CD4-positive, alpha-beta T cell treated with Interleukin-15 for 4 hours (primary cell): ENCODE results near the gene TBCD.
"Not testable (repeated sequence)": the region's sequence is repeated elsewhere in the genome, so short reads cannot be mapped to it uniquely, and the experiment has no call there.

Experiments used
- DNase-seq: peaks from one replicate; pipeline ENCODE4 v3.0.0-alpha.2; 2020; ENCODE audit warnings: low spot score

Gene TBCD

DNA sequence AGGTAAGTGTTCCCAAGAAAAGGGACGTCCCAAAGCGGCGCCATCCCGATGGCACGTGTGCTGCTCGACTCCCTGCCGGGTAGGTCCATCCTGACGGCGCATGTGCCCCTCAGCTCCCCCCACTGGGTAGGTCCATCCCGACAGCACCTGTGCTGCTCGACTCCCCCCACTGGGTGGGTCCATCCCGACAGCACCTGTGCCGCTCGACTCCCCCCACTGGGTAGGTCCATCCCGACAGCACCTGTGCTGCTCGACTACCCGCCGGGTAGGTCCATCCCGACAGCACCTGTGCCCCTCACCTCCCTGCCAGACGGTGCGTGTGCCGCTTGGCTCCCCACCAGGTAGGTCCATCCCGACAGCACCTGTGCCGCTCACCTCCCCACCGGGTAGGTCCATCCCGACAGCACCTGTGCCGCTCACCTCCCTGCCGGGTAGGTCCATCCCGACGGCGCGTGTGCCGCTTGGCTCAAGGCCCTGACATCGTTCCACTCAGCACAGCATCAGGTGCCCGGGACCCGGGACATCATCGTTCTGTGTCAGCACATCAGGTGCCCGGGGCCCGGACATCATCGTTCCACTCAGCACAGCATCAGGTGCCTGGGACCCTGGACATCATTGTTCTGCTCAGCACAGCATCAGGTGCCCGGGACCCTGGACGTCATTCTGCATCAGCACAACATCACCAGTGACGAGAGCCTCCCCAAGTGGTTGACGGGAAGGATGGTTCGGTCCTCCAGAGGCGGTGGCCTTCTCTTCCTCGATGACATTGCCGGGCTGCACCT is 22.2 kb upstream of the TBCD start:
- DNase-seq = no peak

DNA sequence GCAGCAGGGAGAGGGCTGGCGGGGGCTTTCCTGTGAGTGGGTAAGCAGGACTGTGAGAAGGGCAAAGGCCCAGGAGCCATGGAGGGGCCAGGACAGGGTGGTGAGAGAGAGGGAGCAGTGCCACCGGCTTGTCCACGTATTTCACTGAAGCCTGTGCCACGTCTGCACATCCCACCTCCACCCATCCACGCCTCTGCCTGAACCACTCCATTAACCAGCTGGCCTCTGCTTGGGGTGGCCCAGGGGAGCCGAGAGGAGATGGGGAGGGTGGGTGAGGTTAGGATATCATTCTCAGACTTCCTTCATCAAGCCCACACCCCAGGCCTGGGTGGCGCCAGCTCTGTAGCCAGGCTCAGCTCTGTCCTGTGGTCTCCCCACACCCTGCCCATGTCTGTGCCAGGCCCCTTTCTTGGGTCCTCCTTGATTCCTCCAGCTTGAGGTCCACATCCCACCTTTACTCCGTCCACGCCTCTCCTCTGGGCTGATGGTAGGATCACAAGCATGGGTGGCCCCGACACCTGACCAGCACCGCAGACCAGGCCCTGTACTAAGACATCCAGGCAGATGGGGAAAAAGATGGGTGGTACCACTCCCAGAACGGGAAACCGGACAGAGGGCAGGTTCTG is 19.6 kb upstream of the TBCD start:
- no peak for DNase-seq

DNA sequence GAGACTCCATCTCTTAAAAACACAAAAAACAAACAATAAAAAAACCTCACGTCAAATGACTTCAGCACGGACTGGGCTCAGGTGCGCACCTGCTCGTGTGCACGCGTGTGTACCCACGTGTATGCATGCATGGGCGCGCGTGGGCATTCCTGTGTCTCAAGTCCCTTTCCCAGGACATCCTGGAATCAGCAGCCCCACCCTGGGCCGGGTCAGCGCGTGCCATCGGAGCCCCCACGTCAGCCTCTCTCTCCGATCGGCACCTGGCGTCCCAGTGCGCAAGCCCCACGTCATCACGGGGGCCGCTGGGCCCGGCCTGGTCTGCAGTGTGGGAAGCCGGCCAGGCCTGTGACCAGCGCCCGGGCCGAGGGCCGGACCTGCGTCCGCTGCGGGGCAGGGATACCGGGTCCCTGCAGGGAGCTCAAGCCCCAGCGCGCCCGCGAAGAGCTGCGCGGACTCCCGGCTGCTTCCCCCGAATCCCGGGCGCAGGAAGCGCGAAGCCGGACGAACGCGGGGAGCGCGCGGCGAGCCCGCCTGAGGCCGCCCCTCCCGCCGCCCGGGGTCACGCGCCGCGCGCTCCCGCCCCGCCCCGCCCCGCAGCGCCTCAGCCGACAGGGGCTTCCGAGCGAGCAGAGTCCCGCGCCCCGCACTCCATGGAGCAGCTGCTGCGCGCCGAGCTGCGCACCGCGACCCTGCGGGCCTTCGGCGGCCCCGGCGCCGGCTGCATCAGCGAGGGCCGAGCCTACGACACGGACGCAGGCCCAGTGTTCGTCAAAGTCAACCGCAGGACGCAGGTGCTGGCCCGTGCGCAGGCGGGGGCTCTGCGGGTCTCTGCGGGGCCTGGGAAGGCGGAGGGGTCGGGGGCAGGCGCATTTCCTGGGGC is 16.6 kb upstream of the TBCD start, which contains the start of gene FN3K:
FN3K (plus strand) TSS at position 629 of the 880 bp plus-strand sequence; CDS start at position 651, 22 bp downstream.
- DNase-seq = peak; percentile 8

DNA sequence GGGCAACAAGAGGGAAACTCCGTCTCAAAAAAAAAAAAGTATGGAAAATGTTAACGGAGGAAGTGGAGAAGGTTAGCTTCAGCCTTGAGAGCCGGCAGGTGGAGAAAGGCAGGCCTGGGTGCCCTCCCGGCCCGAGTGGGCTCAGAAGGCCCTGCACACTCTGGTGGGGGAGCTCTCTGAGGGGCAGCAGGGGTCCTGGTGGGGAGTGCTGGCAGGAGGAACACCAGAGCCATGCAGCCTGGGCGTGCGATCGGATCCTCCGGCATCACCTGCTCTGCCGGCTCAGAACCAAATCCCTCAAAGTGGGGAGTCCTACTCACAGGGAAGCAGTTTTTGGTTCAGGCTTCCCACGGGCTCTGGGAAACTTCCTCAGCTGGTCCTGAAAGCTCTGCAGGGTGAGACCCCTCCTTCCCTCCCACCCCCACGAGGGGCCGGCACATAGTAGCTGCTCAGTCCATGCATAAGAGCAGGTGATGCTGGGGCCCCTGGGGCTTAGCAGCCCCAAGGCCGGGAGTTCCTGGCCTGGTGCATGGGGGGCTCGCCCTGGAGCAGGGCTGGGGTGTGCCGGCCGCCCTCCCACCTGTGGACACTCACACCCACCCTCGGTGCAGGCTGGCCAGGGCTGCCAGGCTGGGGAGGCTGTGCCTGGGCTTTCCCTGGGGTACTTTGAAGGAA is 15.2 kb upstream of the TBCD start:
- no peak for DNase-seq

DNA sequence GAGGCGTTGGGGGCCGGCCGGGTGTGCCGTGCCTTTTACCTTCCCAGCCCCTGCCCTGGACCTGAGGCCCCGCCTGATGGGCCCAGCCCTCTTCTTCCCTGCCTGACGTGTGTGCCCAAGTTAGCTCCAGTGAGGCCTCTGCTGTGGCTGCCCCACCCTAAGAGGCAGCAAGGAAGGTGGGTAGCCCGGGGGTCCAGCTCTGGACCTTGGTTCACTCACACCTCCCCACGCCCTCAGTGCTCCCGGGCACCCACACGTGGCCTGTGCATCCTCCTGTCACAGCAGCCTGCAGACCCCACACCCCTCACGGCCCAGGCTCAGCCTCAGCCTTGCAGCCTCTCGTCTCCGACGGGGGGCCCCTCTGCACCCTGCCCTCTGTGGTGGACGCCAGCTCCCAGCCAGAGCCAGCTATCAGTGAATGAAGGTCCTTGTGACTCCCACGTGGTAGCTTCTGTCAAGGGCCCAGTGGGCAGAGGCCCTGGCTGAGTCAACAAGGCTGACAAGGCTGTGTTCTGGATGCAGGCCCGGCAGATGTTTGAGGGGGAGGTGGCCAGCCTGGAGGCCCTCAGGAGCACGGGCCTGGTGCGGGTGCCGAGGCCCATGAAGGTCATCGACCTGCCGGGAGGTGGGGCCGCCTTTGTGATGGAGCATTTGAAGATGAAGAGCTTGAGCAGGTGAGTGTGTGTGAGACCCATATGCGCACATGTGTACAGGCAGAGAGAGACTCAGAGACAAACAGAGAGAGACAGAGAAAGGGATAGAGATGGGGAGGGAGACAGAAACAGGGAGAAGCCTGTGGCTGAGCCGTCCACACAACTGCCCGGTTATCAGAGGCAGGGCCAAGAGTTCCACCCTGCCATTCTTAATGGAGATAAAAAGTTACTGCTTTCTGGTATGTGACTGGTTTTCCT is 13.6 kb upstream of the TBCD start:
- DNase-seq = no peak

DNA sequence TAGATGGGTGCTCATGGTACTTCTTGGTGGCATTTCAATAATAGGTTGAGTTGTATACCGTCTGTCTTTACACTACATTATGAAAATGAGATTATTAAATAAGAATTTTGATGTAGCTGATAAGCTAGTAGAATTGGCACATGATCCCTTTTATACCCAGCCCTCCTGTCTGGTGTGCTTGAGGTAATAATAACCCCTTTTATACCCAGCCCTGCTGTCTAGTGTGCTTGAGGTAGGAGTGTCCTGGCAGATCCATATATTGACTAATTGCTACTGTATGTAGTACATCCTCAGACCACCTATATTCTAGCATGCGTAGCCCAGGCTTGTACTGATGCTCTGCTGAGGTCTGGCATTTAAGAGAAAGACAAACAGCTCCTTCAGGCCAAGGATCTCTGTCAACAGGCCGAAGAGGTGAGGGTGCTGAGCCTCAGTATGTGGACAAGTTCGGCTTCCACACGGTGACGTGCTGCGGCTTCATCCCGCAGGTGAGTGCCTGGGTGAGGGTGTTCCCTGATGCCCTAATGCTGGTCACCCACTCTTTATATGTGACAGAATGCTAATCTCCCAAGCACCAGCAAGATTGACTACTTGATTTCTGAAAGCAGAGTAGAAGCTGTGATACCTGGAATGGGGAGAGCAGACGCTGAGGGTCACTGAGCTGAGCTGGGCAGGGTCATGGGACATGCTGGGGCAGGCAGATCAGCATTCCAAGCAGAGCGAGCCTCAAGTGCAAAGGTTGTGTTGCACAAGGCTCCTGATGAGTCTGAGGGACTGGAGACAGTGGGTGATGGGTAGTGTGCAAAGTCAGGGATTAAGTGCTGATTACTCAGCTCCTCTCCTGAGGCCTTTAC is 10.7 kb upstream of the TBCD start:
- DNase-seq = no peak

DNA sequence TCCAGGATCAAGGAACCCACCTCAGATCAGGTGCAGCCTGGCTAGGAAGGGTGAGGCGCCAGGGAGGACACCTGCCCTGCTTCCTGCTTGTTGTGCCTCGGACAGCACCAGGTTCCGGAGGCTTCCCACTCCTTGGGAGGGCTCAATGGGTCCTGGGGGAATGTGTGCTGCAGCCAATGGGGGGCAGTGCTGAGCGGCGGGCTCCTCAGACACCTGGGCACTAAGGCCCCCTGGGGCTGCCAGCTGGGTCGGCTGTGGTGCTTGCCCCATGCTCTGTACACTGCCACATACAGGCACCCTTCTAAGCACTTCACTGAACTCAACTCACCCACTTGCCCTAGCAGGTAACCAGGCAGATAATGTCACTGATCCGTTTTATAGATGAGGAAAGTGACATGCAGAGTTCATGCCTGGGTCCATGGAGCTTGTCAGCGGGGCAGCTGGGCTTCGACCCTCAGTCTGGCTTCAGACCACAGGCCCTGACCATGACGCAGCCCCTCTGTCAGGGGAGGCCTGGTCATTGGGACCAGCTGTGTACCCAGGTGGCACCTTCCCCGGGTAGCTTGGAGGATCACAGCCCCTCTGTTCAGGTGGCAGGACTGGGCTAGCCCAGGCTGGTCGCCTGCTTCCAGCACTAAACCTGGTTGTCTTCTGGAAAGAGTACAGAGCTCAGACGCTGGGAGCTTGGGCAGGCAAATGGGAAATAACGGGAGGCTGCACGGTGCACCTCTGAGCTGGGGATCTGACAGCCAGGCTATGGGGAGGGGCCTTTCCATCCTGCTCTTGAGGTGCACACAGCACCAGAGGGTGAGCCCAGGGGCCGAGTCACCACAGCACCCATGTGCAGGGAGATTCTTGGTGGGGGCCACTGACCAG is 8.3 kb upstream of the TBCD start:
- DNase-seq = no peak

DNA sequence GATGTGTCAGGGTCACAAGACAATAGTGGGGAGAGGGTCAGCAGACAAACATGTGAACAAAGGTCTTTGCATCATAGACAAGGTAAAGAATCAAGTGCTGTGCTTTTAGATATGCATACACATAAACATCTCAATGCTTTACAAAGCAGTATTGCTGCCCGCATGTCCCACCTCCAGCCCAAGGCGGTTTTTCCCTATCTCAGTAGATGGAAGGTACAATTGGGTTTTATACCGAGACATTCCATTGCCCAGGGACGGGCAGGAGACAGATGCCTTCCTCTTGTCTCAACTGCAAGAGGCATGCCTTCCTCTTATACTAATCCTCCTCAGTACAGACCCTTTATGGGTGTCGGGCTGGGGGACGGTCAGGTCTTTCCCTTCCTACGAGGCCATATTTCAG is 7.1 kb upstream of the TBCD start:
- not testable (repeated sequence) for DNase-seq

DNA sequence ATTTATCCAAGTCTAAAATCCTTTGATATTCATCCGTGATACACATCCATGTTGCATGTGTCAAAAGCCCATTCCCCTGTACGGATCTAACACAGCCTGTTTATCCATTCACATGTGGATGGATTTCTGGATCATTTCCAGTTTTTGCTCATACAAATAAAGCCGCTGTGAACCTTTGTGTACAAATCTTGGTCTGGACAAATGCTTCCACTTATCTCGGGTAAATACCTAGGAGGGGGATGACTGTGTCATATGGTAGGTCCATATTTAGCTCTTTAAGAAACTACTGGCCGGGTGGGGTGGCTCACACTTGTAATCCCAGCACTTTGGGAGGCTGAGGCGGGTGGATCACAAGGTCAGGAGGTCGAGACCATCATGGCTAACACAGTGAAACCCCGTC is 6.3 kb upstream of the TBCD start:
- DNase-seq = no peak

DNA sequence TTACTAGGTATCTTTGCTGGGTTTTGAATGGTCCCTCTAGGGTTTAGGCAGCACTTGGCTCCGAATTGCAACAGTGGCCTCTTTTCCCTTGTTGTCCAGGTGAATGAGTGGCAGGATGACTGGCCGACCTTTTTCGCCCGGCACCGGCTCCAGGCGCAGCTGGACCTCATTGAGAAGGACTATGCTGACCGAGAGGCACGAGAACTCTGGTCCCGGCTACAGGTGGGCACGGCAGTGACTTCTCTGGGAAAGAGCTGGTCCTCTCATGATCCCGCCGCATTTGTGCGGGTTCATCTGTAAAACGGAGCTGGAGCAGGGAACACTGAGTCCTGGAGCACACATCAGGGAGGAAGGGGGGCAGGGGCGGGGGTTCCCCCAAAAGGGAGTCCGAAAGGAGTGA is 3.1 kb upstream of the TBCD start:
- DNase-seq = no peak

DNA sequence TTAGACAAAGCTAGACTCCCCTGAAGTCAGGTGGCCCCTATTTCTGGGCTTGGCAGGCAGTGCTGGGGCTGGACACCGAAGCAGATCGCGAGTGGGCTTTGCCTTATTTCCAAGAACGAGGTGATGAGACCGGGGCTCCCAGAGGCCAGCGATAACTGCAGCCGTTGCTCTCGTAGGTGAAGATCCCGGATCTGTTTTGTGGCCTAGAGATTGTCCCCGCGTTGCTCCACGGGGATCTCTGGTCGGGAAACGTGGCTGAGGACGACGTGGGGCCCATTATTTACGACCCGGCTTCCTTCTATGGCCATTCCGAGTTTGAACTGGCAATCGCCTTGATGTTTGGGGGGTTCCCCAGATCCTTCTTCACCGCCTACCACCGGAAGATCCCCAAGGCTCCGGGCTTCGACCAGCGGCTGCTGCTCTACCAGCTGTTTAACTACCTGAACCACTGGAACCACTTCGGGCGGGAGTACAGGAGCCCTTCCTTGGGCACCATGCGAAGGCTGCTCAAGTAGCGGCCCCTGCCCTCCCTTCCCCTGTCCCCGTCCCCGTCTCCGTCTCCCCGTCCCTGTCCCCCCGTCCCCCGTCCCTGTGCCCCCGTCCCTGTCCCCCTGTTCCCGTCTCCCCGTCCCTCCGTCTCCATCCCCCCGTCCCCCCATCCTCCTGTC is 1.5 kb upstream of the TBCD start:
- no peak for DNase-seq

DNA sequence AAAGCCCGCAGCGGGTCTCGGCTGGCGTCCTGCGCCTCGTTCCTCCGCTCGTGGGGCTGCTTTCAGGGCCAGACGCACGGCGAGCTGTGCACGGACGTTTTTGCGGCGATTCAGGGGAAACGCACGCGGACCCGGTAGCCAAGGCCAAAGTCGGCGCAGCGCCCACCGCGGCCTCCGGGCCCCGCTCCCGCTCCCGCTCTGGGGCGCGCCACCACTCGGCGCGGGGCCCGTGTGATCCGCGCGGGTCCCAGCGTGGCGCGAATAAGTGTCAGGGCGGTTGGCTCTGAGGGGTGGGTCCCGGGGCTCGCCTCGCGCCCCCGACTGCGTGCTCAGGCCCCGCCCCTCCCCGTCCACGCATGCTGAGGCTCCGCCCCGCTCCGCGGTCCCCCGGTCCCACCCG is 694 bp upstream of the TBCD start:
- no peak for DNase-seq

DNA sequence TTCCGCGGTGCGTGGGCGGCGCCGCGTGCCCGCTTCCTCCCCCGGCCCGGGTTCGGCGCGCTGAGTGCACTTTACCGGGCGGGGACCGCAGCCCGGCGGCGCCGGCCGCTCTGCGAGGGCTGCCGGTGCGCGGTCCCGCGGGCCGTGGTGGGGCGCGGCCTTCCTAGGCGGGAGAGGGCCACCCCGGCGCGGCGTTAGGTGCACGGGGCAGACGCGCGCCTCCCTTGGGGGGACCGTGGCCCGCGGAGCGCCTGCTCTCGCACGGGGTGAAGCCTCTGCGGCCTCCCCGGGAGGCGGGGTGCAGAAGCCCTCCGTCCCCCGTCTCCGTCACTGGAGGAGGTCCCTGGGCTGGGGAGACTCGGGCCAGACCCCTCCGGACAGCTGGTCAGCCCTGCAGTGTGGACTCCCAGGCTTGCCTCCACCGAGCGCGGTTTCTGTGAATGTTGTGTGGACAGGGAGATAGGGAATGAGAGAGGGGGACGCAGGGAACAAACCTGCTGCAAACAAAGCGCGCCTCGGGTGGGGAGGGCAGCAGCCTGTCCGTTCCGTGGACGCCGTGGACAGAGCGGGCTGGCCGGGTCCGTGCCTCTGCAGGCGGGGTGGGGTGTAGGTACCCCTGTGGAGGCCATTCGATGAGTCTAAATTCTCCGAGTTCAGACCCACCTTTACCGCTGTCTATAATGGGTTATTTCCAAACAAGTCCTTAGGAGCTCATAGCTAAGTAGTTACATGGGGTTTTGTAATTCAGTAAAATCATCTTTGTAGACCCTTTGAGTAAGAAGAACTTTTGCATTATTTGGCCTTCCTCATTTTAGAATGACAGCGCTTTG is 721 bp downstream of the TBCD start:
- DNase-seq = no peak

DNA sequence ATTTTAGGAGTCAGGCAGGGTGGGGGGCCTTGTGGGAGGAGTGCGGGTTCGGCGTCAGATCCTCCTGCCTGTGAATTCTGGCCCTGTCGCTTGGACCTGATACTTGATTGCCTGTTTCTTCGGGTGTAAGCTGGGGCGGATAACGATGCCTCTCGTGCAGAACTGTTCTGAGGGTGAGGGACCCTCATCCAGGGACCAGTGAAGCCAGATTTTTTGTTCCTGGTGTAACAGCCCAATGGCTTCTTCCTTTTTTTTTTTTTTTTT is 1.3 kb downstream of the TBCD start:
- DNase-seq = no peak

DNA sequence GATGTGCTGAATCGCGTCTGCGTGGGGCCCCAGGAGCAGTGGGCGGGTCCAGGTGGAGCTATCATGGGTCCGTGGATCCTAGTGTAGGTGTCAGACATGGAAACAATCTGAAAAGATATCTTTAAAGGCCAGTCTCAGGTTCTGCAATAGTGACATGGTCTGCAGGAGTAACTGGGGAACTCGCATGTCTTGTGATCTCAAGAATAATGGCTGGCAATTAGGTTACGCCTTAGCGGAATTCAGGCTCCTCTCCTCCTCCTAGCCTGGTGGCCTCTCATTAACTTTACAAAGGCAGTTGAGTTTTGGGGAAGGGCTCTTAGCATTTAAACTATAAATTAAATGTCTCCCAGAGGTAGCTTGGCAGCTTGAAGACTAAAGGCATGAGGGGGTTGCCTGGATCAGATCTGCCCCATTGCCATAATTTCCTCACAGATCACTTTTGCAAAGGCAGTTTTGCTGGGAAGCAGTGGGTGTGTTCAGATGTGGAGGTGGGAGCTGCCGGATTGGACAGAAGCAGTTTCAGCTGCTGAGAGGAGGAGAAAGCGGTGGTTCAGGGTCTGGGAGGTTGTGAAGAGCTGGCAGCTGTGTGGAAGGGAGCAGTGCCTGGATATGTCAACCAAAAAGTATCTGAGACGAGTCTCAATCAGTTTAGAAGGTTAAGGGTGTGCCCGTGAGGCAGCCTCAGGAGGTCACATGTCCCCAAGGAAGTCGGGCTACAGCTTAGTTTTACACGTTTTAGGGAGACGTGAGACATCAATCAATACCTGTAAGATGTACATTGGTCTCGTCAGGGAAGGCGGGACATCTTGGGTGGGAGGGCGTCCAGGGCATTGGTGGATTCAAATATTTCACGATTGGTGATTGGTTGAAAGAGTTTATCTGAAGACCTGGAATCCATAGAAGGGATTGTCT is 2.7 kb downstream of the TBCD start:
- DNase-seq = no peak

DNA sequence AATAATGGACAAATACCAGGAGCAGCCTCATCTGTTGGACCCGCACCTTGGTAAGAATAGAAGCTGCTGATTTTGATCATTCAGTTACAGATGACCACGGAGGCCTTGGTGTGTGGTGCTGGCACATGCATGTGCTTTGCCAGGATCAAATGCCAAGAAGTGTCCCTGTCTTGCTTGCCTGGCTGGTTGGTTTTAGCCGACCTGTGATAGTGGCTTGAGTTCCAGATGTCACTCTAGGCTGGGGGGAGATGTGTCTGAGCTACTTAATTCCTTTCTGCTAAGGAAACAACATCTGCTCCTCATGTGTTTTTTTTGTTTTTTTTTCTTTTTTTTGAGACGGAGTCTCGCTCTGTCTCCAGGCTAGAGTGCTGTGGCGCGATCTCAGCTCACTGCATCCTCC is 4.3 kb downstream of the TBCD start:
- DNase-seq = no peak

DNA sequence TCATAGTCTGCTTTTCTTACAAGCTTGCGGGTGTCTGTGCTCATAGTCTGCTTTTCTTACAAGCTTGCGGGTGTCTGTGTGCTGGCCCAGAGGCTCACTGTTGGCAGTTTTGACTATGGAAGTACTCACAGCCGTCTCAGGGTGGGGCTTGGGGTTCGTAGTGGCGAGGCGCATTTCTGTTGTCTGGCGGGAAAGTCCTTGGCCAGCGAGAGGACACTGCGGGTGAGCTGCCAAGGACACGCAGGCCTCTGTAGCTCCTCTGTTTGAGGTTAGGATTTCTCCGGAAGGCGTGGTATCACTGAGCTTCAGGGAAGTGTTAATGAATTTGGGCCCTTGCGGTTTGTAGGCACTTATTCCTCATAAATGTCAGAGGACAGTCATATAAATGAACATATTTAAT is 13.5 kb downstream of the TBCD start:
- DNase-seq = no peak
